C1 segment of cervical spinal cord (tissue), 14 donors: Measurements from ENCODE around the gene MEIOSIN.

ENCODE experiments used
- DNase-seq, 14 donors: peaks; one replicate each; lab custom pipeline; 2025; lab: John Stamatoyannopoulos, UW

The MEIOSIN gene

GRCh38 chr19:45800070-45800553 lies 66.9 kb downstream of the MEIOSIN start:
- DNase-seq: no peak

DNA sequence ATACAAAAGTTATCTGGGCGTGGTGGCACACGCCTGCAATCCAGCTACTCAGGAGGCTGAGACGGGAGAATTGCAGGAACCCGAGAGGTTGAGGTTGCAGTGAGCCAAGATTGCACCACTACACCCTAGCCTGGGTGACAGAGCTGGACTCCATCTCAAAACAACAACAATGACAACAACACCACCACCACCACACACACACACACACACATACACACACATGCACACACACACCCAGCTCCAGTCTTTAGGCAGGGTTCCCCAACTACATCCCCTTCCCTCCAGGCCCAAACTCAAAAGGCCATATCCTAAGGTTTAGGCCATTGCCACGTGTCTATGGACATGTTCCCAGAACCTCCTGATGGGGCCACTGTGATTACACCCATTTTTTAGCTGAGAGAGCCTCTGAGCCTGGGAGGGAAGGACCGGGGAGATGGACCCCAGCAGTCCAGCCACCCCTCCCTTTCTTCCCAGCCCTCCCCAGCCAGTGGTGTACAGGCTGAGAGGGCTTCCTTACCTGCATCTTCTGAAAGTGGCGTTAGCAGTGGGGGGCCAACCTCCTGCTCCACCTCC lies 68.5 kb downstream of the MEIOSIN start:
- no peak for DNase-seq

DNA sequence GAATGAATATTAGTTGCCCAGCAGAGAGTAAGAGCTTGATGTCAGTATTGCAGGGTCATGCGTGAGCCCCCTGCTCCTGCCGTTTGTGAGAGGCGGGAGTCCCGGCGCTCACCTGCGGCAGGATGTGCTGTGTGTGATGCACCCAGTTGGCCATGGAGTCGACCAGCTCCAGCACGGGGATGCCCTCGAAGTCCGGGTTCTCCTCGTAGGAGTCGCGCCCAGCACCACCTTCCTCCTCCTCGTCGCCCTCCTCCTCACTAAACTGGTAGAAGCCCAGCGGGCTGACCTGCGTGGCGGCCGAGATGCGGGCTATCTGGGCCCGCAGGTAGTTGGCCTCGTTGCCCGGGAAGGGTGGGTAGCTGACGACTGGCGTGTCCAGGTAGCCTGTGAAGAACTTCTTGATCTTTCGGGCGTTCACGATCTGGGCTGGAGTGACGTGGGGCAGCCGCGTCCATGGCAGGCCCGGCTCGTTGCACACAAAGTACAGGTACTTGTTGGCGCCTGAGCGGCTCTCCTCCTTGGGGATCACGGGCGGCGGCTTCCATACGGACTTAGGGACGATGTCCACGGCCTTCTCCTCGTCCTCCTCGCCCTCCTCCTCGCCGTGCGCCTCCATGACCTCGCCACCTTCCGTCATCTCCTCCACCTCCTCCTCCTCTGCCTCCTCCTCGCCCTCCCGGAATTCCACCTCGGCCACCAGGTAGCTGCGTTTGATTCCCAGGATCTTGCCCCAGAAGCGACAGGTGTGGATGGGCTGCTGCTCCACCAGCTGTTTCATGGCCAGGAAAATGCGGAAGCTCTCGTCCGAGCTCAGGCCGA lies 71.1 kb downstream of the MEIOSIN start:
- no peak for DNase-seq

DNA sequence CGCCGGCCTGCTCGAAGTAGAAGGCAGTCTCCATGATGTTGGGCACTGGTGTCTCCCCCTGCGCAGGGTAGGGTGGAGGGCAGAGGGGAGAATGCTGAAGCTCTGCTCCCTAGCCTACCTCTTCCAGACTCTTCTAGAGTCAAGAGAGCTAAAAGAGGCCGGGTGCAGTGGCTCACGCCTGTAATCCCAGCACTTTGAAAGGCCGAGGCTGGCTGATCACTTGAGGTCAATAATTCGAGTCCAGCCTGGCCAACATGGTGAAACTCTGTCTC lies 71.7 kb downstream of the MEIOSIN start:
- DNase-seq: no peak

- DNase-seq: no peak
Observed at GRCh38 chr19:45805719-45806118, 72.5 kb downstream of the MEIOSIN start.

DNA sequence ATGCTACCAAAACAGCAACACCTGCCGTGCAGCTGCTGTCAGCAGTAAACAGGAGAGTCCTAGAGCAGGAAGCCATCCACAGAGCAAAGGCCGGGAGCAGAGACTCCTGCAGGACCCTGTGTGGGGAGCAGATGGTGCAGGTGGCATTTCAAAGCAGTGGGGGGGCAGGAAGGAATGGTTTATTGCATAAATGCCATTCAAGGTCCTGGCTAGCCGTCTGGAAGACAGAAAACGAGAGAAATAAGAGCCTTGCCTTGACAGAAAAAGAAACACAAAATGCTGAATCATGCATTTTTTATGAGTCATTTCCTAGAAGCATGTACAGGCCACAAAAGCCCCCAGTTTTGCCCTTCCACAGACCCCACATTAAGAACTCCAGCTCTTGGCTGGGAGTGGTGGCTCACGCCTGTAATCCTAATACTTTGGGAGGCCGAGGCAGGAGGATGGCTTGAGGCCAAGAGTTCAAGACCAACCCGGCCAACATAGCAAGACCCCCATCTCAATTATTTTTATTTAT lies 76.5 kb downstream of the MEIOSIN start:
- no peak for DNase-seq

DNA sequence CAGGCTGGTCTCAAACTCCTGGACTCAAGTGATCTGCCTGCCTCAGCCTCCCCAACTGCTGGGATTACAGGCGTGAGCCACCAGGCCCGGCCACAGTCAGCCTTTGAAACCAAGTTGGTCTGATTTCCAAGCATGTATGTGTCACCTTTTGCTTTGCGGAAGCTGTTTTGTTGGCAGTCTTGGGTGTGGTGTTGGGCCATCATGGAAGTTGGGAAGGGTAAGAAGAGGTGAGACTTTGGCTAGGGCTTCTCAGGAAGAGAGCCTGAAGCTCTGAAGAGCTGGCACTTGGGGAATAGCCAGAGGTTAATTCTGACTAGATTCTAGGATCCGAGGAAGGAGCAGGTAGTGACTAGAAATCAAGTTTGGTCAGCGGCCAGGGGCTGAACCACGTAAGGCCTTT lies 79.1 kb downstream of the MEIOSIN start:
- no peak for DNase-seq
